NCI-H187 treated with DMSO at 0.1 percent for 48 hours (cell line): ENCODE measurements around the gene CACNA2D3.

ENCODE experiments used
- DNase-seq: peaks from one replicate; lab custom pipeline; 2025; lab: John Stamatoyannopoulos, UW

Gene CACNA2D3

DNA sequence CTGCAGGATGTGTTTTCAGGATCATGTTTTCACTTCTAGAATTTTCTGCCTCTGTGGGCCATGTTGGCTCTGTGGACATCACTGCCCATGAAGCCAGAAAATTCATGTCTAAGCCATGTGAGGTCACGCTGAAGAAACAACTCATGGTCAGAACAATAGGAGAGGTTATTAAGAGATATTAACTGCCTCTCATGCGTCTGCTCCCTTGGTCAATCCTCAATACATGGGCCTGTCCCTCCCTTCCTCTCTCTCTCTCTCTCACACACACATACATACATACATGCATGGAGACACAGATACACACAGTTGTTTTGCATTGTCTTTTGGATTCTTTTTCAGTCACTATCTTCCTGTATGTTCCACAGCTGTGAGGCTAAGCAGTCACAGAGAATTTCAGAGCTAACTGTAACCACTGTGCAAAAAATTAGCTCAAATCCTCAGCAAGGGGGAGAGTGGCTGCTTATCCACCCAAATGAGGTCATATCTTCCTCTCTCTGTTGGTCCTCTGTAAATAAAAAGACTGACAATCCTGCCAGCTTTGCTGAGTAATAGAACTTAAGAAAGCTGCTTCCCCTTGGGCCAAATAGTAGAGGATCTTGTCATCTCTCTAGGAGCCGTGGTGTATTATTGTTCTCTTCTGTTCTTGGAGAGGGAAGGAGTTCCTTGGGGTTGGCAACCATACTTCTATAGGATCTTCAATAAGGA lies 759.9 kb downstream of the CACNA2D3 start:
- no peak for DNase-seq

DNA sequence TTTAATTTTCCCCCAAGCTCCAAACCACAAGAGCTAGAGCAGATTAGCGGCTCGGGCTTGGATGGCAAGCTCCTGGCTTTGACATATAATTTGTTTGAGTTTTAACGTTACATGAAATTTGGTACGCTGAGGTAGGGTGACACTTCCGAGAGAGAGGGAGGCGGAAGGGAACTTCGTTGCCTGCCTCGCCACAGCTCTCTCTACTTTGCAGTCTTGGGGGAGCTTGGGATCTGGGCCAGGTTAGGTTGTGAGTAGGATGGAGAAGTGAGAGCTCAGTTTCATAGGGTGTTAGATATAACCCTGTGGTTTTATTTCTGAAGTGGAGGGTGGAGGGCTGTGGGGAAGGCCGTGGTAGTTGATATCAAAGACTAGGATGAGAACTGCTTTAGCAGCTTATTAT lies 765.8 kb downstream of the CACNA2D3 start:
- DNase-seq: no peak

DNA sequence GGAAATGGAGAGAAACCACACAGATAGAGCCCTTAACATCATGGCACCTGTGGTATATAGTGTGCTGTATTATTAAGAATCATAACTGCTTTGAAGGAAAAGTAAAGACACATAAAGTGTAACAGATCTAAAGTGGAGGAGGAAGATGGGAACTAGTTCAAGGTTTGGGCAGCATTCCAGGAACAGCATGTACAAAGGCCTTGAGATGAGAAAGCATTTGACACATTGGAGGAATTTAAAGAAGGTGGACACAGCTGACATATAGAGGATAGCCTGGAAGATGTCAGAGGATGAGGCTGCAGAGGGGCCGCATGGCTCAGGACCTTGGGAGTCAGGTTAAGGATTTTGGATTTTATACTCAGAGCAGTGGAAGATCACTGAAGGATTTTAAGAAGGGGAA lies 766.5 kb downstream of the CACNA2D3 start:
- no peak for DNase-seq

DNA sequence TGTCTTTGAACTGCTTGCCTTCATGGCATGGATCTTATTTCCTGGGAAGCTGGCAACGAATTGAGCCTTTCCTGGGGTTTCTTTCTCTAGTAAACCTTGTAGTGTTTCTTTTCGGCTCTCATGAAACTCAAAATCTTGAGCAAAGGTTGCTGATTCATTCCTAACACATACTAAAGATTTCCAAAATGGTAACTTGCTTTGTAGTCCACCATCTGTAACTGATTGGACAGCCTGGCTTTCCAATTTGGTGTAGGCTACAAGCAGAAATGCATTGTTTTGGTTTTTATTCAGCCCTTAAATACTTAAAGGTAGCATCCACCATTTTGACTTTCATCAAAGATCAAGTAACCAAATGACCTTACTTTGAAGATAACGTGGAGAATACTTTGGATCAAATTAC lies 767.4 kb downstream of the CACNA2D3 start:
- DNase-seq: no peak

DNA sequence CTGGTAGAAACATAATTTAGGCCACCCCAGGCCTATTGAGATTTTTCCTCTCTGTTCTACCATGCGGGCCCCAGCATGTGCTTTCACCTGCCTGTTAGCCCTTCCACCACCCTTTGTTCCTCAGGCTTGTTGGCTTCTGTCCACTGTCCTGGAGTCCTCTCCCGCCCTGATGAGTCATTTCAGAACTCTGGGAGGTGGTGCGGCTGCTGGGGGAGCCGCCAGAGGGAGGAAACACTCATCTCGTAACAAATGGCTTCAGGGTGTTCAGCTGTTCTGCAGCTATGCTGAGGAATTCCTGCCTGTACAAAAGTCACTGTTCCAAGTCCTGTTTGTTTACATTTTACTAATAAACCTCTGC lies 769.2 kb downstream of the CACNA2D3 start:
- DNase-seq: no peak

DNA sequence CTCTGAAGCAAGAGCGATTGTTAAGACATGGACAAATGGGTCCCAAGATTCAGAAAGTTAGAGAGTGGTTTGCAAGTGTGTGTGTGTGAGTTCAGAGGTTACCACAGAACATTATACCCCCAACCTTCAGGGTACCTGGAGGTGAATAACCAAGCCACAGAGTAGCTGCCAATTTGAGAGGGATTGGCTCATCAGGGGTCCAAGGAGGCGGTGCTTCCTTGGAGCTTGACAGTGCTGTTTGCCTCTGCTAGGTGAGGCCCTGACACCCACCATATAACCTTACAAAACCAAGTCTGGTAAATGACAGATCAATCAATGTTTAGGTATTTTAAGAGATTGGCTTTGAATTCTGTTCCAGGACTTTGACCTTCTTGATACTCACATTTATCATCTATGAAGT lies 769.8 kb downstream of the CACNA2D3 start:
- DNase-seq: no peak

DNA sequence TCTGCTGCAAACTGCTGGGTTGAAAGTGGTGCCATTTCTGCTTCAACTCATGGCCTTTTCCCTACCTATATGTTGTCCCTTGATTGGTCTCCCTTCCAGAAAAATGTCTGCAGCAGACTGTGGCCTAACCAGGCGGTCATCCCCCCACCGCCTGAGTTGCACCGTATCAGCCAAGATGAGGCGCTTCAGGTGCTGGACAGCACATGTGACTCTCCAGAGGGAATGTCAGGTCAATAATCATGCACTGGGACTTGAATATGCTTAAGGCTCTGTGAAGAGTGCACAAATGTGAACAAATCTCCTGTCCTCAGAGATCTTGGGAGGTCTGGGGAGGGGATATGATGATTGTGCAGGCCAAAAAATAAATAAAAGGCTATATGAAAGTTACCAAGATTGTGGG lies 773.3 kb downstream of the CACNA2D3 start:
- DNase-seq: no peak

DNA sequence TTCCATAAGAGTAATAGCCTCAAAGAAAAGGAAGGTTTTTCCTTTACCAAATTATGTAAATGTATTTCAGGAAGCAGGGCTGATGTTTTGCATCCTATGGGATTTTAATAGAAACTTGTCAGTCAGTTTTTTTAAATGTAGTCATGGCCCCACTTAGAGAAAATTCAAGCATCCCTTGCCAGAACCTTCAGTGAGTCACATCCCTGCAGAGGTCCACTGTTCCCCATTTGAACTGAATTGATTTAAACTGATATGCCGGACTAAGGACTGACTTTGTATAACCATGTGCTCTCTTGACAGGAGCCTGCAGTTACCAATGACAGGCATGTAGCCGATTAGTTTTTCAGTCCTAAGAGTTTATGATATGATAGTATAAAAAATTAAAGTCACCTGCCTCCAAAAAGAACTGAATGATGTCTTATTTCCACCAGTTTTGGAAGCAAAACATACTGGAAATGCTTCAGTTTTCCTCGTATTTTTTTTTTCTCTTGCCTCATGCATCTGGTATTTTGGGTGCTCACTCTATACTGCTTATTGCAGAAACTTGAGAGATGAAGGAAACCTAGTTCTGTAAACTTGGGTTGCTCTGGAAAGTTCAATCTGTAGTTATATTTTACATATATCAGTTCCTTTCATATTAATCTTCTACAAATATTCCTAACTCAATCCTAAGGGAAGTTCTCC lies 774.8 kb downstream of the CACNA2D3 start:
- DNase-seq: no peak

DNA sequence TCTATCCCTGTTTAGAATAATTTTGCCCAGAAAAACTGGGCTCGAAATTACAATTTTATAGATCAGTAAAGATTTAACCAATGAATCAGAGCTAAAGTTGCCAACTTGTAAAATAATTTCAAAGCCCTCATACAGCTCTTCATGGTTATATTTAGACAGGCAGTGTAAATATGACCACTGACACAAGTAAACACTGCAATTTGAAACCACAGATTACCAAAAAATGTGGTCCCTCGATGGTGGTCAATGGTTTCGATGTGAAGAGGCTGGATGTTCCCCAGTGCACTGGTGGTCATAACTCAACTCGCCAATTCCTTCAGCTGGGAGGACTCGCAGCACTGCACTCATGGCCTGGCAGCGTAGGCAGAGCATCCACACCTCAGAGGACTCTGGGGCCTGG lies 776.9 kb downstream of the CACNA2D3 start:
- no peak for DNase-seq

DNA sequence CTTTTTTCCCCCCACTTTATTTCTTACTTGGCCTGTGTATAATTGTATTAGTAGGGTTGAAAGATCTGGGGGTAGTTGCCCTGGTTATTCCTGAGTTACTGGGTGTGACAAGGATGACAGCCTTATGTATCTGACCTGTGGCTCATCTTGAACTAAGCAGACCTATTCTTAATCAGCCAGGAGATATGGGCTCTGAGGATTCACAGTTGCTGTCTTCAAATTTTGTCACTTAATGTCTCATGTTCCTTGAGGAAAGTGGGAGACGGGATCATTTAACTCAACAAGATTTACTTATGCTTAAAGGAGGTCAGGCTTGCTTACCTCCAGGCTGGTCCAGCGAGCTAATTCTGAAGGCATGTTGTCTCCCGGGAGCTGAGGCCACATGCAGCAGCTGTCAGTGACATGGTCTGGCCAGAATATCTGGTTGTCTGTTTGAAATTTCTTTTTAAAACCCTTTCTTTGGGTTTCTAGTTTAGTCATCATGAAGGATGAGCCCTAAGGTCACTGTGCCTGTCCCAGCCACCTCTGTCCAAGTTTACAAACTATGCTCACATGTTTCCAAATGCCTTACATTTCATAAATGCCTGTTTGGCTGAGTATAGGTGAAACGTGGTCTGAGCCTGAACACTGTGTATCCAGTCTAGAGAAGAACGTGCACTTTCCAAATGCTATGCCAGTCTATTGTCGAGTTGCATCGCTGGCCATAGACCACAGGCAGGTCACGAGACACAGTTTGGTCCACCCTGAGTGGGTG lies 778.7 kb downstream of the CACNA2D3 start:
- DNase-seq: no peak

DNA sequence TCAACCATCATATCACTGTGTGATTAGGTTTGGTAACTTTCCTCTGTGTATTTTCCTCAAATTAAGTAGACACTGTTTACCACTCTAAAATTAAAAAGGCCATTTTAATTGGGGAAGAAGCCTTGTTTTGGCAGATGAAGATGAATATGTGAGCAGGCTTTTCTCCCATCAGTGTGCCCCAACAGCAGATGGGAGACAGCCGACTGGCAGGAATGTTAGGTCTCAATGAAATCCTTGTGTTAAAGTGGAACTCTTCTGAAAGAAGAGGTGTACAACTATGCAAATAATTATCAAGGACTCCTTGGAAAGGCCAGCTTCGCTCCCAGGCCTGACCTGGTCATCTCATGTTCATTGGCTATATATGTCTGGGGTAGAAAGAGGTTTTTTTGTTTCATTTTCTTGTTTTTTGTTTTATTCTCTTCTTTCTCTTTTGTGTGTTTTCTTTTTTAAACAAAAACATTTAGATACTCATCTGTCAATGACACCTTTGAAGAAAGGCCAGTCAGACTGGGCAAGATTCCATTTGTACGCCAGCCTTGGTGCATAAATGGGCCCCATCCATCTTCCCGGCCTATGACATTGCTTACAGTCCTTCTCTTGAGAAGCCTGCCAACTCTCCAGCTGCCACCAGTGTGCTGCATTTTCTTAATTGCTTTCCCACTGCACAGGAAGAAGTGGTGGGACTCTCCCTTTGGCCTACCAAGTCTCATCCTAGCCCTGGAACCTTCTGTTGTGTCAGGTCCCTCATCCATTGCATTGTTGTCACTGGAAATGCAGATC lies 779.7 kb downstream of the CACNA2D3 start:
- no peak for DNase-seq

DNA sequence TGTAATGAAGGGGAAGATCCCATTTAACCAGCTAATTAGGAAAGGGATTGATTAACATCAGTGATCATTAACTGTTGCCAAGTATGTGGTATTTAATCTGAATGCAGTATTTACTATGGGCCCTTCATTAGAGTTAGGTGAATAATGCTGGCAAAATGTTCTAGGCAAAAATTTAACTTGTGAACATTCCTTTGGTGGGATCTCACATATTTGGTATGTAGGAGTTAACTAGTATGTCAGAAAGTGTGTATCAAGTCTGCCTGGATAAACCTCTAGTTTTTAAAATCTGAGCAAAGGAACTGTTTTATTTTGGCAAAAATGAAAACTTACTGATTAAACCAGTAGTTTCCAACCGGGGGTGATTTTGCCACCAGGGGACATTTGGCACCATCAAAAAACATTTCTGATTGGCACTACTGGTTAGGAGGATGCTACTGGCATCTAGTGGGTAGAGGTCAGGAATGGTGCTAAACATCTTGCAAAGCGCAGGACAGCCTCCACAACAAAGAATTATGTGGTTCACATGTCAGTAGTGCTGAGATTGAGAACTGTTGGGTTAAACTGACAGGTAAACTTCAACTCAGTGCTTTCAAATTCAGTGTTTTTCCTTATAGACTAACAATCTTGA lies 783.0 kb downstream of the CACNA2D3 start:
- DNase-seq: no peak

DNA sequence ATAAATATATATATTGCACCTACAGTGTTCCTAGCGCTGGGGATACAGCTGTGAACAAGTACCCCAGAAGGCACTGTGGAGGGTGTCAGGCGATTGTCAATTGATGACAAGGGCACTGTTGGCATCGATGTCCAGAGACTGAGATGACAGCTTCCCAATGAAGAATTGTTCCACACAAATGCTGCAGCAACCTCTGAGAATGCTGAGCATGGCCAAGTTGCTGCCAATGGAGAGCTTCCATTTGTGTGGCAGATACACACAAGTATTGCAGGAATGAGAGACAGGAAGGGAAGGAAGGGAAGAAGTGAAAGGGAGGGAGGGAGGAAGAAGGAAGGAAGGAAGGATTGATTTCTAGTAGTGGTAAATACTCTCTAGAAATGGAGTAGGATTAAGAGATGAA lies 783.6 kb downstream of the CACNA2D3 start:
- DNase-seq: no peak

DNA sequence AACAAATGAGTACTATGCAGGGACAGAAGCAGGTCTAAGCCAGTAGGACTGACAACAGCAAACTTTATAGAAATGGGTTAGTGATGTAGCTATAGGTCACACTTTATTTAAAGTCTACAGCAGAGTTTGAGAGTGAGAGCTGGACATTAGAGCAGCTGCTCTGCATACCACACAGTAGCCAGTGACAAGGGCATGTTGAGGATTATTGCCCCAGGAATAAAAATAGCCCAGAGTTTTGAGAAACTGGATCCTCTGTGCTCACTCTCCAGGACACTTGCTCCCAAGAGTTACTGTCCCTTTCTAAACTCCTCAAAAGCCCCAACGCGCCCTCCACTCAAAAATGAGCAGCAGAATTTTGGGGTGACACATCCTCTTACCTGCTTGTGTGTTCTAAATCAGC lies 784.4 kb downstream of the CACNA2D3 start:
- no peak for DNase-seq

DNA sequence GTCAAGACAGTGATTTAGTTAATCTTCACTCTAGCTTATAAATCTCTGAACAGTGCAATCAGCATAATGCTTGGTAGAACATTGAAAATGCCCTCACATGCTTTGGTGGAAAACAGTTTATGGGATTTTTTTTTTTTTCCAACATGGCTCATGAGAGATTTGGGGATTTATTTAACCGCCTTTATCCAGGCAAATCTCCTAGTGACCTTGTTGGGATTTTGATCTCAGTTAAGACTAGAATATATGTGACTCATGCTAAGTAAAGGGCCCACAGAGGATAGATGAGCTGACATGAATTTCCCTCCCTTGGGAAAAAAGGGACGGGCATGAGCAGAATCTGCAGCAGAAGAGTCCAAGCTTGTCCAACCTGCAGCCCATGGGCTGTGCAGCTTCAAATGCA lies 786.8 kb downstream of the CACNA2D3 start:
- DNase-seq: no peak

DNA sequence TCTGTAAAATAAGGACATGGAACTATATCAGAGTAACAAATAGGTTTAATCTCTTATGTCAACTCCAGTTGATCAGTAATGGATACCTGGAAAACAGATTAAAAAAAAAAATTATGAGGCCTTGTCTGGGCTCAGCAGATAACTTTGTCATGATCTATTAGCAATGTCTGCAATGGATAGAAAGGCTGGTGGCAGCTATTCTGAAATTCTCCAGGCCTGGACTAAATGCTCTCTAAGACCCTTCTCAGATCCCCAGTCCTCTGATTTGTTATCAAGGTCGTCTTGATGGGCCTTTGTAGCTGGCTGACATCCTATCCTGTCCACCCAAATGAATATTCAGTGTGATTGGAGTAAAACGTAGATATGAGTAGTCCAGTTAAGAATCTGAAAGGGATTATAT lies 791.8 kb downstream of the CACNA2D3 start:
- no peak for DNase-seq

DNA sequence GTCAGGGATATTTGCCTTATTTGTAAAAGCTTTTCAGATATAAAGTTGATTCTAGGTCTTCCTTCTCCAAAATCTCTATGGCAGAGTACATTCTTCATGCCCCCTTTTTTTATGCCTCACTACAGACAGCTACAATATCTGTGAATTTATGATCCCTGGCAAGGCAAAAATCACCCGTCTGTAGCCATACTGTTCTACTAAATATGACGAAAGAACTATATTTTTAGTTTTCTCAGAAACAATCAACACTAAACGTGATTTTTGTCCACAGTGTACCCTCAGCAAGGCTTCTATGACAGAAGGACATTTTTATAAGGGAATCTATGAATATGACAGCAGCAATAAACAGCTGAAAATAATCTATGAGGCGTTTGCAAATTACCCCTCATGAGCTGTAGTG lies 792.8 kb downstream of the CACNA2D3 start:
- no peak for DNase-seq

DNA sequence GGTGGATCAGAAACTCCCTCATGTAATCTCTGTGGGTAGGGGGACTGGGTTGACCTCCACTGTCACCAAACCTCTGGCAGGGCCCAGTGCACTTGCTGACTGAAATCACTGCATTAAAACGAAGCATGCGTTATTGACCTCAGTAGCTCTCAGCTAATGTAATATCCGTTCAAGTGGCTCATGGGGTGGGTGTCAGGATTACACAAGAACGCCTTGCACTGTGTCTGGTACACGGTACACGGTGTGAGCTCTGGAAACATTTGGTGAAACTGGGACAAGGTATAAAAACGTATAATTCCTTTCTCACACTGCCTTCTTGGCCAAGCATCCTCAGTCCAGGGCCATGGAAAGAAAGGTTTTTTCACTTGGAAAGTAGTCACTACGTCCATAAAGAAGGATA lies 793.6 kb downstream of the CACNA2D3 start:
- DNase-seq: no peak

DNA sequence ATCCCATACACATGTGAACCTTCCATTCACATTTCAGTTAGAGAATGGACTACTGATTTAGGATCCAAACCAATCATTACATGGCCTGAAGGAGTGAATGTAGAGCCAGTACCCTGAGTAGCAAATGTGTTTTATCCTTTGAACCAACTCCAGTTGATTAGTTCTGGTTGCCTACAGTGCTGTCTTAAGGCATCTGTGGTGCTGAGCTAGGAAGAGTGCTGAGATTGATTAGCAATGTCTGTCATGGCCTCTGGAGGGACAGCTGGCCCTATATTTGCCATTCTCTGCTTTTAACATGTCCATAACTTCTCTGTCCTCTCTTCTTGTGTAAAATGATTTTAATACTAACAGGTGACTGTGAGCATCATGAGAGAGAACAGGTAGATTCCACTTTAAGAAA lies 794.4 kb downstream of the CACNA2D3 start:
- no peak for DNase-seq

DNA sequence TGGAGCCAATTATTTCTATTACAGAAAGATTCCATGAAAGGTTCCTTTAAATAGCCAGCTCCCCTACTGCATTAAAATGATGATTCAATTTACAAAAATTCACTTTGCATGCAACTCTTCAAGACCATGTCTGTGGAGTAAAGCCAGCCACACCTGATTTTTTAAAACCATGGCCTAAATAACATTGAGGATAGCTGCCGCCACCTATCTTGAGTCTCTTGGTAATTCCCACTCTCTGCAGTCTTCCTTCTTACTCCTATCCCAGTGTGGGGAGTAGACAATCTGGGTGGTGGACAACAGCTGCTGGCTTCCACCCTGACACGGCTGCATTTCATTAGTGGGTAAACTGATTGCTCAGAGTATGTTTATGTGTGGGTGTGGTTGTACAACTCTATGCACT lies 794.8 kb downstream of the CACNA2D3 start:
- DNase-seq: no peak

DNA sequence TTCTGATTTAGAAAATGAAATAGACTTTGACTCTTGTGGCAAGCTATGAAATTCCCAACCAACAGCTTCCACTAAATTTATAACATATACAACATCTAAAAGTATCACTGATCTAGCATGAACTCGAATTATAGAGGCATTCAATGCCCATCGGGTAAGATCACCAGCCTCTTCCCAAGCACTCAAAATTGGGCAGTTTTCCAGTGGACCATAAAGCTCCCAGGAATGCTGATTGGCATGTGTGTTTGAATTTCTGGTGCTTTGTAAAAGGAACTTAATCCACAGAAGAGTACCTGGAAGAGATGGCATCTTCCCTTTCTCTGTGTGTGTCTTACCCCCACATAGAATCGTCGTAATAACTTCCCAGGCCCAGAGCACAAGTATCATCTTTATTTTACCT lies 795.5 kb downstream of the CACNA2D3 start:
- no peak for DNase-seq

DNA sequence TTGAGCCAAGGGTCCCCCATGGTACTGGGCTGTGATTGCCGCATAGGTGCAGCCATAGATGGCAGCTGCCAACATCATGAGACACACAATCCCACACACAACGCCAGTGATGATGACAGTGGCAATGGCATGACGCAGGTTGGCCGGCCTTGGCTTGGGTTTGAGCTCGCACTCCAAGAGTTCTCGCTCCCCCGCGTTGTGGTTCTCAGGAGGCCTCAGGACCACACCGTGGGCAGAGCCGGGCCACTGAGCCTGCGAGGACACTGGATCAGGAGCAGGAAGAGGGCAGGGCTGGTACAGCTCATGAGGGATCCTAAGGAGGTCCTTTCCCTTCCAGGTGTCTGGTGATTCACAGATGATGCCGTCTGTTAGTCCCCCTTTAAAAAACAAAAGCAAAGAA lies 796.2 kb downstream of the CACNA2D3 start:
- DNase-seq: no peak
